WTC11 (cell line): ENCODE data around the gene TNPO3. TPM values are rescaled to one million over a fixed set of nuclear protein-coding genes. Genes with fewer than 3 reads are reported as not detected.

Experiments used
- ATAC-seq: fragments of 200-7000 bp; cut with Tn5 transposase; 2 replicates; pipeline ENCODE4 v1.10.0; 2021; ENCODE audit warnings: mild to moderate bottlenecking, moderate library complexity
- CTCF ChIA-PET: fragments of 300-600 bp; sonication (Branson Sonifier 250); formaldehyde crosslinking; loops from one replicate; lab custom pipeline; 2021; ENCODE audit warnings: antibody characterized with exemption; lab: Charles Lee
- POLR2A ChIA-PET: fragments of 350-600 bp; sonication (Branson Sonifier 250); formaldehyde crosslinking; loops from one replicate; lab custom pipeline; 2021; ENCODE audit warnings: antibody characterized with exemption; lab: Charles Lee
- DNase-seq: peaks from one replicate; pipeline ENCODE4 v3.0.0; 2021; ENCODE audit warnings: low spot score
- H3K27ac Mint-ChIP-seq: 2 replicates; pipeline ENCODE4 v1.8.0; 2021; ENCODE audit warnings: mixed read lengths
- H3K27me3 Mint-ChIP-seq: 2 replicates; pipeline ENCODE4 v1.8.0; 2021; ENCODE audit warnings: low read depth, mild to moderate bottlenecking, moderate library complexity, mixed read lengths
- H3K36me3 Mint-ChIP-seq: 2 replicates; pipeline ENCODE4 v1.8.0; 2021; ENCODE audit warnings: mixed read lengths
- H3K4me1 Mint-ChIP-seq: 2 replicates; pipeline ENCODE4 v1.8.0; 2022; ENCODE audit warnings: mixed read lengths
- H3K4me3 Mint-ChIP-seq: 2 replicates; pipeline ENCODE4 v1.8.0; 2021; ENCODE audit warnings: mild to moderate bottlenecking, moderate library complexity, mixed read lengths
- H3K9me3 Mint-ChIP-seq: 2 replicates; pipeline ENCODE4 v1.8.0; 2021; ENCODE audit warnings: mixed read lengths
- ATF1 ChIP-seq: sonication (generic); formaldehyde crosslinking; IDR thresholded peaks from 2 replicates; pipeline ENCODE4 v1.8.1; 2023; ENCODE audit warnings: mild to moderate bottlenecking, moderate library complexity, missing genetic modification reagents
- E2F1 ChIP-seq: sonication (generic); formaldehyde crosslinking; IDR thresholded peaks from 2 replicates; pipeline ENCODE4 v1.8.0; 2022; ENCODE audit warnings: mild to moderate bottlenecking, missing genetic modification reagents
- E2F4 ChIP-seq: sonication (generic); formaldehyde crosslinking; IDR thresholded peaks from 2 replicates; pipeline ENCODE4 v1.8.1; 2022; ENCODE audit warnings: low read depth, mild to moderate bottlenecking, moderate library complexity, missing genetic modification reagents, borderline replicate concordance
- ESRRA ChIP-seq: sonication (generic); formaldehyde crosslinking; IDR thresholded peaks from 2 replicates; pipeline ENCODE4 v1.8.1; 2022; ENCODE audit warnings: mild to moderate bottlenecking, missing genetic modification reagents, borderline replicate concordance
- HMGA2 ChIP-seq: fragments of 250-450 bp; sonication (Bioruptor Pico); IDR thresholded peaks from 2 replicates; pipeline ENCODE4 v1.4.0; 2021; ENCODE audit warnings: mild to moderate bottlenecking, moderate library complexity
- IRF2 ChIP-seq: sonication (generic); formaldehyde crosslinking; IDR thresholded peaks from 2 replicates; pipeline ENCODE4 v1.8.0; 2022; ENCODE audit warnings: low read depth, missing genetic modification reagents, borderline replicate concordance
- JUN ChIP-seq: sonication (generic); formaldehyde crosslinking; IDR thresholded peaks from 2 replicates; pipeline ENCODE4 v1.8.0; 2023; ENCODE audit warnings: mild to moderate bottlenecking, missing genetic modification reagents
- MXD4 ChIP-seq: fragments of 250-450 bp; sonication (Bioruptor Pico); IDR thresholded peaks from 2 replicates; pipeline ENCODE4 v1.8.0; 2021; ENCODE audit warnings: mild to moderate bottlenecking, moderate library complexity, borderline replicate concordance
- NFE2L1 ChIP-seq: sonication (generic); formaldehyde crosslinking; IDR thresholded peaks from 2 replicates; pipeline ENCODE4 v1.8.1; 2023; ENCODE audit warnings: missing genetic modification reagents
- NFYB ChIP-seq: sonication (generic); formaldehyde crosslinking; conservative IDR thresholded peaks from 2 replicates; pipeline ENCODE4 v1.8.0; 2022; ENCODE audit warnings: low read depth, missing genetic modification reagents
- SOX15 ChIP-seq: fragments of 250-450 bp; sonication (Bioruptor Pico); IDR thresholded peaks from 2 replicates; pipeline ENCODE4 v1.9.0; 2021; ENCODE audit warnings: mild to moderate bottlenecking
- ZBTB43 ChIP-seq: sonication (generic); formaldehyde crosslinking; IDR thresholded peaks from 2 replicates; pipeline ENCODE4 v1.8.1; 2023; ENCODE audit warnings: mild to moderate bottlenecking, missing genetic modification reagents
- ZMAT4 ChIP-seq: fragments of 250-450 bp; sonication (Bioruptor Pico); IDR thresholded peaks from 2 replicates; pipeline ENCODE4 v1.9.0; 2021; ENCODE audit warnings: mild to moderate bottlenecking
- ZNF263 ChIP-seq: sonication (generic); formaldehyde crosslinking; IDR thresholded peaks from 2 replicates; pipeline ENCODE4 v1.8.1; 2022; ENCODE audit warnings: low read depth, mild to moderate bottlenecking, moderate library complexity, missing genetic modification reagents
- total RNA-seq: library from RNA; stranded (reverse); gene quantifications from 3 replicates; pipeline ENCODE4 v1.2.3, GENCODE V29; 2021
- TF ChIP-seq, protein P1 (sequence below): sonication (generic); formaldehyde crosslinking; conservative IDR thresholded peaks from 2 replicates; pipeline ENCODE4 v1.8.1; 2023; ENCODE audit warnings: mild to moderate bottlenecking, low read depth, missing genetic modification reagents, moderate library complexity
- TF ChIP-seq, protein P2 (sequence below): fragments of 250-450 bp; sonication (Bioruptor Pico); conservative IDR thresholded peaks from 2 replicates; pipeline ENCODE4 v1.9.0; 2021; ENCODE audit warnings: mild to moderate bottlenecking
- TF ChIP-seq, protein P3 (sequence below): sonication (generic); formaldehyde crosslinking; IDR thresholded peaks from 2 replicates; pipeline ENCODE4 v1.8.1; 2022; ENCODE audit warnings: mild to moderate bottlenecking, missing genetic modification reagents, moderate library complexity, borderline replicate concordance
- TF ChIP-seq, protein P4 (sequence below): sonication (generic); formaldehyde crosslinking; IDR thresholded peaks from 2 replicates; pipeline ENCODE4 v1.8.1; 2022; ENCODE audit warnings: mild to moderate bottlenecking, moderate library complexity, missing genetic modification reagents
- TF ChIP-seq, protein P5 (sequence below): sonication (generic); formaldehyde crosslinking; IDR thresholded peaks from 2 replicates; pipeline ENCODE4 v1.8.0; 2022; ENCODE audit warnings: mild to moderate bottlenecking, missing genetic modification reagents

Gene TNPO3
- total RNA-seq, 1 experiment from 2014 or later, result 91.7 TPM

DNA sequence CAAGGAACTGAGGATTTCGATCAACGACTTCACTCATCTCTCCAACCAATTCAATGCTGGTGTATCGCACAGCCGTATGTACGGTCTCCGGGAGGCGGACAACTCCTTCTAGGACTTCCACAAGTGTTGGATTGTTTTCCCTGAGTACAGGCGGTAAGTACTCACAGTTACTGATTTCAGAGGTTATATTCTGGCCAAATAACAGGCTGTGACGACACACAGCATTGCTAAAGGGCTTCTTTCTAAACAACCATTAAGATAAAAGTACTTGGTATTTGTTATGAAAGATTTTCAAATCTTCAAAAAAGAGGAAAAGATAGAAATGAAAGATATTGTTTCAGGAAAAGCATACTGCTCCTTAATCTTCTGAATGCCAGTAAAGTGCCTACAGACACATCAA lies 65.0 kb downstream of the TNPO3 start (continued):
- TF ChIP-seq, protein P1, sequence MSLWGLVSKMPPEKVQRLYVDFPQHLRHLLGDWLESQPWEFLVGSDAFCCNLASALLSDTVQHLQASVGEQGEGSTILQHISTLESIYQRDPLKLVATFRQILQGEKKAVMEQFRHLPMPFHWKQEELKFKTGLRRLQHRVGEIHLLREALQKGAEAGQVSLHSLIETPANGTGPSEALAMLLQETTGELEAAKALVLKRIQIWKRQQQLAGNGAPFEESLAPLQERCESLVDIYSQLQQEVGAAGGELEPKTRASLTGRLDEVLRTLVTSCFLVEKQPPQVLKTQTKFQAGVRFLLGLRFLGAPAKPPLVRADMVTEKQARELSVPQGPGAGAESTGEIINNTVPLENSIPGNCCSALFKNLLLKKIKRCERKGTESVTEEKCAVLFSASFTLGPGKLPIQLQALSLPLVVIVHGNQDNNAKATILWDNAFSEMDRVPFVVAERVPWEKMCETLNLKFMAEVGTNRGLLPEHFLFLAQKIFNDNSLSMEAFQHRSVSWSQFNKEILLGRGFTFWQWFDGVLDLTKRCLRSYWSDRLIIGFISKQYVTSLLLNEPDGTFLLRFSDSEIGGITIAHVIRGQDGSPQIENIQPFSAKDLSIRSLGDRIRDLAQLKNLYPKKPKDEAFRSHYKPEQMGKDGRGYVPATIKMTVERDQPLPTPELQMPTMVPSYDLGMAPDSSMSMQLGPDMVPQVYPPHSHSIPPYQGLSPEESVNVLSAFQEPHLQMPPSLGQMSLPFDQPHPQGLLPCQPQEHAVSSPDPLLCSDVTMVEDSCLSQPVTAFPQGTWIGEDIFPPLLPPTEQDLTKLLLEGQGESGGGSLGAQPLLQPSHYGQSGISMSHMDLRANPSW, result no peak
- TF ChIP-seq NFE2L1 (CRISPR knock-in tag) (no peak), NFYB (CRISPR knock-in tag) (no peak), IRF2 (no peak), ESRRA (CRISPR knock-in tag) (no peak)

- TF ChIP-seq, protein P2, sequence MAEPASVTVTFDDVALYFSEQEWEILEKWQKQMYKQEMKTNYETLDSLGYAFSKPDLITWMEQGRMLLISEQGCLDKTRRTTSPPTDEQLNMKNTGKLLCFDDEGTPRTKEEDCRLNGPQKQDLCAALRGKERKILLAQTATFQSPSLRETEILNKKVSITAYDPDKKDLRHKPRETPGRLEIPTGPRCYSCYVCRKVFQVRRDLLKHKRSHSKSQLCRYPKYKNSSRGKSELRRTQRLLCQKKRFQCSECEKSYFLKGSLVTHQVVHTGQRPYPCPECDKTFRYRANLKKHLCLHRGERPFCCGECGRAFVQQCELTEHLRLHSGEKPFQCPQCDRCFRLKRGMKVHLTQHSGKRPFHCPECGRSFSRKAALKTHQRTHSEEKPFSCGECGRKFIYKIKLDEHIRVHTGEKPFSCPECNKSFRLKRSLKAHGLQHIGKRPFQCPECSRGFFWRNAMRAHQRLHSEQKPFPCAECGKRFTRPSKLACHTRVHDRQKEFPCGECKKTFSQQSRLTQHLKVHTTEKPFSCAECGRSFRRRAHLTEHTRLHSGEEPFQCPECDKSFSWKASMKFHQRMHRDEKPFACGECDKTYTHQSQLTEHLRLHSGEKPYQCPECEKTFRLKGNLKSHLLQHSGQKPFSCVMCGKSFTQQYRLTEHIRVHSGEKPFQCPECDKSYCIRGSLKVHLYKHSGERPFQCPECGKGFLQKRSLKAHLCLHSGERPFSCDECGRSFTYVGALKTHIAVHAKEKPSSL (CRISPR knock-in tag), result no peak
- TF ChIP-seq E2F1 (no peak), ATF1 (CRISPR knock-in tag) (no peak), HMGA2 (no peak), ZBTB43 (CRISPR knock-in tag) (no peak), MXD4 (CRISPR knock-in tag) (no peak), JUN (CRISPR knock-in tag) (no peak), SOX15 (no peak), E2F4 (no peak)
- TF ChIP-seq, all 79 proteins: peak for 0
- peaks cover 66% of the 10 kb centered on the region for H3K36me3 Mint-ChIP-seq
- CTCF ChIA-PET, result no interaction called here
Observed at GRCh38 chr7:128988372-128988771, 66.5 kb downstream of the TNPO3 start.

GRCh38 chr7:128986609-128987008 lies 68.3 kb downstream of the TNPO3 start:
- Mint-ChIP-seq H3K36me3 (peaks cover 73% of the 10 kb centered on the region), H3K4me1 (peaks cover 16% of the 10 kb centered on the region), H3K27me3 (no peaks in the 10 kb centered on the region), H3K27ac (no peak overlapping the region), H3K9me3 (no peaks in the 10 kb centered on the region), H3K4me3 (no peak overlapping the region)
- DNase-seq (no peak), ATAC-seq (no peak)
- CTCF ChIA-PET, result interaction anchor here (2.8 kb wide), 1 partner anchor 105 kb away, joined by 11 read pairs; no protein-coding TSS in a partner anchor
- POLR2A ChIA-PET, result no interaction called here
- TF ChIP-seq, protein P2 (CRISPR knock-in tag), result no peak
- TF ChIP-seq, protein P3, sequence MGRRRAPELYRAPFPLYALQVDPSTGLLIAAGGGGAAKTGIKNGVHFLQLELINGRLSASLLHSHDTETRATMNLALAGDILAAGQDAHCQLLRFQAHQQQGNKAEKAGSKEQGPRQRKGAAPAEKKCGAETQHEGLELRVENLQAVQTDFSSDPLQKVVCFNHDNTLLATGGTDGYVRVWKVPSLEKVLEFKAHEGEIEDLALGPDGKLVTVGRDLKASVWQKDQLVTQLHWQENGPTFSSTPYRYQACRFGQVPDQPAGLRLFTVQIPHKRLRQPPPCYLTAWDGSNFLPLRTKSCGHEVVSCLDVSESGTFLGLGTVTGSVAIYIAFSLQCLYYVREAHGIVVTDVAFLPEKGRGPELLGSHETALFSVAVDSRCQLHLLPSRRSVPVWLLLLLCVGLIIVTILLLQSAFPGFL (CRISPR knock-in tag), result no peak
- TF ChIP-seq, protein P4, sequence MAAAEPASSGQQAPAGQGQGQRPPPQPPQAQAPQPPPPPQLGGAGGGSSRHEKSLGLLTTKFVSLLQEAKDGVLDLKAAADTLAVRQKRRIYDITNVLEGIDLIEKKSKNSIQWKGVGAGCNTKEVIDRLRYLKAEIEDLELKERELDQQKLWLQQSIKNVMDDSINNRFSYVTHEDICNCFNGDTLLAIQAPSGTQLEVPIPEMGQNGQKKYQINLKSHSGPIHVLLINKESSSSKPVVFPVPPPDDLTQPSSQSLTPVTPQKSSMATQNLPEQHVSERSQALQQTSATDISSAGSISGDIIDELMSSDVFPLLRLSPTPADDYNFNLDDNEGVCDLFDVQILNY (CRISPR knock-in tag), result no peak
- no peak for TF ChIP-seq ZNF263 (CRISPR knock-in tag)
- no peak for TF ChIP-seq ZMAT4 (CRISPR knock-in tag)
- TF ChIP-seq, protein P5, sequence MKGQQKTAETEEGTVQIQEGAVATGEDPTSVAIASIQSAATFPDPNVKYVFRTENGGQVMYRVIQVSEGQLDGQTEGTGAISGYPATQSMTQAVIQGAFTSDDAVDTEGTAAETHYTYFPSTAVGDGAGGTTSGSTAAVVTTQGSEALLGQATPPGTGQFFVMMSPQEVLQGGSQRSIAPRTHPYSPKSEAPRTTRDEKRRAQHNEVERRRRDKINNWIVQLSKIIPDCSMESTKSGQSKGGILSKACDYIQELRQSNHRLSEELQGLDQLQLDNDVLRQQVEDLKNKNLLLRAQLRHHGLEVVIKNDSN, result no peak
- no peak for TF ChIP-seq ESRRA (CRISPR knock-in tag)

More at GRCh38 chr7:128988372-128988771, 66.5 kb downstream of the TNPO3 start:
- H3K4me3 Mint-ChIP-seq, result no peak overlapping the region
- no peaks in the 10 kb centered on the region for H3K9me3 Mint-ChIP-seq
- H3K27ac Mint-ChIP-seq, result no peak overlapping the region
- no peaks in the 10 kb centered on the region for H3K27me3 Mint-ChIP-seq
- ATAC-seq (no peak), DNase-seq (no peak)
- H3K4me1 Mint-ChIP-seq, result peaks cover 16% of the 10 kb centered on the region
- POLR2A ChIA-PET, result no interaction called here
